HG02678 (cell line): ENCODE data around the gene JCAD.
"Not testable (repeated sequence)": the region's sequence is repeated elsewhere in the genome, so short reads cannot be mapped to it uniquely, and the experiment has no call there.

Source experiments
- ATAC-seq: cut with Tn5 transposase; IDR thresholded peaks from one replicate; pipeline ENCODE4 v1.9.1; 2021; ENCODE audit warnings: mild to moderate bottlenecking, moderate library complexity; ENCODE audit not compliant: unreplicated experiment

JCAD gene

DNA sequence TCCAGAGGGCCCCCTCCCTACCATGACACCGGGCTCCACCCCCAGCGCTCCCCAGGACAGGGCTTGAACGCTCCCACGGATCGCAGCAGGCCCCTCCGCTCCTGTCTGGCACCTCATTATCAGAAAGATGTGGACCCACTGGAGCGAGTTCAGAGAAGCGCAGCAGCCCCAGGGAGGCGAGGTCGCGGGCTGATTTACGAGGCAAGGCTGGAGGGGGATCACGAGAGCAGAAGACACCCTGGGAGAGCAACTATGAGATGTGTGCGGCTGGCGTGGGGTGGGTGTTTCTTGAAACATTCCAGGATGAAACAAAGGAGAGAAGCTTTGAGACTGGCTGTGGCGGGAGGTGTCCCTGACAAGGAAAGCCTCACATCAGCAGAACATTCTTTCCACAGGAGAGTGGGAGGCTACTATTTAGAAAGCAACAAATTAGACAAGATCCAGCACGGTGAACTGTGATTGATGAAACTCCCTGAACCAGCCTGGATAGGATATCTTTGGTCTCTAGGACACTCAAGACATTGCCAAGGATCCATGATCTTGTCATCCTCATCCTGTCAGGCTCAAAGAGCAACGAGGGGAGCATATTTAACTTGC is 66.0 kb downstream of the JCAD start:
- no peak for ATAC-seq

DNA sequence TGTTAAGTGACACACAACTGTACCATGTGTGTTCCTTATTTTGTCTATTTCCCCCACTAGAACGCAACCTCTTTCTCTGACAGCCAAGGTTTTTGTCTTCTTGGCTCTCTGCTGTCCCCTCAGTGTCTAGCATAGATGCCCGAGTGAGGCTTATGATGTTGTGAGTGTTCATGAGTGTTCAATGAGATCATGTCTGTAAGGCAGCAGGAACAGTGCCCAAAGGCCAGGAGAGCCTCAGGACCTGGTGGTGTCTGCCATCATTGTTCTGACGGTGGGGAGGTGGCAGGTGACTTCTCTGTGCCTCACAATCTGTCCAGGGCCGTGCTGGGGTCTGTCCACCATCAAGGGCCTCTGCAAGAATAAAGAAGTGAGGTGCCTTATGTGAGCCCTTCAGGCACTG is 66.5 kb downstream of the JCAD start:
- no peak for ATAC-seq

DNA sequence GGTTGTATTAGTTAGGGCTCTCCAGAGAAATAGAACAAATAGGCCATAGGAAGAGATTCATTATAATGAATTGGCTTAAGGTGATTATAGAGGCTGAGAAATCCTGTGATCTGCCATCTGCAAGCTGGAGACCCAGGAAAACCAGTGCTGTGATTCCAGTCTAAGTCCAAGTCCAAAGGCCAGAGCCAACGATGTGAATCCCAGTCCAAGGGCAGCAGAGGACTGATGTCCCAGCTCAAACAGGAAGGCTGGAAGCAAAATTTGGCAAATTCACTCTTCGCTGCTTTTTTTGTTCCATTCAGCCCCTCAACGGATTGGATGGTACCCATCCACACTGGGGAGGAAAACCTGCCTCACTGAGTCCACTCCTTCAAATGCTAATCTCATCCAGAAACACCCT is 68.0 kb downstream of the JCAD start:
- ATAC-seq, result no peak

DNA sequence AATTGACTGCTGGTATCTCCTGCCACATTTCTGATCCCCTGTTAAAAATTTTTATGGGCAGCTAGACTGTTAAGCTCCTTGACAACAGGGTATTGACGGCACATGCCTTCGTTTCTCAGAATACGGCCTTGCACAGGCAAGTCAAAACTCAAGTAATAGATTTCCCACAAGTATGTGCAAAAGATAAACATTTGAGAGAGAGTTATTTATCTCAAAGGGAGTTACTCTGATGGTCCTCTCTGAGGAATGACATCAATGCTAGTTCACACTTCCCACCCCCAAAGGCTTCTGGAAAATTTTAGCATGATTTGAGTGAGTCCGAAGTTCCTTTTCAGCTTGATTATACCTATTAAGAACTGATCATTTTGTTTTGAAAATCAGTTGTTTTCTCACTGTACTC is 71.9 kb downstream of the JCAD start:
- no peak for ATAC-seq

DNA sequence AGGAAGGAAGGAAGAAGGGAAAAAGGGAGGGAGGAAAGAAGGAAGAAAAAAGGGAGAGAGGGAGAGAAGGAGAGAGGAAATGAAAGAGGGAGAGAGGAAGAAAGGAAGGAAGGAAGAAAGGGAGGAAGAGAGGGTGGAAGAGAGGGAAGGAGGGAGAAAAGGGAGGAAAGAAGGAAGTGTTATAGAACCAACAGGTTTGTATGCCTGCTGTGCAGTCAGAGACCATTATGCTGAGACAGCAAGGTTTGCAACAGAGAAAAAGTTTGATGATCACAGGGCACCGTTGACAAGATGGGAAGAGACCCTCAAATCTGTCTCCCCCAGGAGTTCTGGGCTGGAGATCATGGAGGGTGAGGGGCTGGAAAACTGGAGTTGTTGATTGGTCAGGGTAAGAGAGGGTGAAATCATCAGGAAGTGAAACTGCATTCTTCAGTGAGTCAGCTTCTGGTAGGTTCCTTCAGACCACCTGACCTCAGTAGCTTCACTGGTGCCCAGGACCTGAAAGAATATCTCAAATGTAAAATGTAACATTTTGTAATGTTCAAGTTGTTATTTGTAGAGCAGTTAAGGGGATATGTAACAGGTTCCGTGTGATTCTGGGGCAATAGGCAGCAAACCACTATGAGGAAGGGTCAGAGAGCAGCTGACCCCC is 76.3 kb downstream of the JCAD start:
- ATAC-seq, result no peak

DNA sequence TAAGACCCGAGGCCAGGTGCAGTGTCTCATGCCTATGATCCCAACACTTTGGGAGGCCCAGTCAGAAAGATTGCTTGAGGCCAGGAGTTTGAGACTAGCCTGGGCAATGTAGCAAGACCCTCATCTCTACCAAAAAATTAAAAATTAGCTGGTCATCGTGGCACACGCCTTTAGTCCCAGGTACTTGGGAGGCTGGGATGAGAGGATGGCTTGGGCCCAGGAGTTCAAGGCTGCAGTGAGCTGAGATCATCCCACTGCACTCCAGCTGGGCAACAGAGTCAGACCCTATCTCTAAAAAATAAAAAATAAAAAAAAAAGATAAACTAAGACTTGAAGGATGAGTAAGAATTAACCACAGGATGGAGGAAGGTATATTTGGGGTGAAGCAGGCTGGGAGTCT is 77.9 kb downstream of the JCAD start:
- ATAC-seq, result no peak

DNA sequence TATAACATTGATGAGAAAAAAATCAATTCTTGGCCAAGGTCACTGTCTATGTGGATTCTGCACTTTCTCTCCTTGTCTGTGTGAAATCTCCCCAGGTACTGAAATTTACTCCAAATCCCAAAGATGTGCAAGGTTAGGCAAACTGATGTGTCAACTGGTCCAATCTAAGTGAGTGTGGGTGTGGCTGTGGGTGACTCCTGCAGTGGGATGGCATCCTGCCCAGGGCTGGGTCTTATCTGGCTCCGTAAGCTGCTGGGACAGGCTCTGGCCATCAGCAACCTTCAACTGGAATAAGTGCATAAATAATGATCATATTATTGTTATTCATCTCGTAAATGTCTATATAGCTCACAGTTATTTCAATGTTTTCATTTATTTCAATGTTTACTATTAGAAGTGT is 79.3 kb downstream of the JCAD start:
- ATAC-seq, result no peak

DNA sequence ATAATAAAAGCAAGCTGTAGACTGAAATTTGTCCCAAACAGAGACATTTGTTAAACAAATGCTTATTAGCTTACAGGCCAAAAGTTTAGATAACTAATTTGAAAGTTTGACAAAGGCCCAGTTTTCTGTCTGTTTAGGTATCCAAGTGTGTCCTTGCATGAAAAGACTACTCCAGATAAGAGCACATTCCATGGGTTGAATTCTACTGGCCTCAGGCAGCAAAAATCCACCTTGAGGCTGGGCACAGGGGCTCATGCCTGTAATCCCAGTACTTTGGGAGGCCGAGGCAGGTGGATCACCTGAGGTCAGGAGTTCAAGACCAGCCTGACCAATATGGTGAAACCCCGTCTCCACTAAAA is 80.0 kb downstream of the JCAD start:
- not testable (repeated sequence) for ATAC-seq

DNA sequence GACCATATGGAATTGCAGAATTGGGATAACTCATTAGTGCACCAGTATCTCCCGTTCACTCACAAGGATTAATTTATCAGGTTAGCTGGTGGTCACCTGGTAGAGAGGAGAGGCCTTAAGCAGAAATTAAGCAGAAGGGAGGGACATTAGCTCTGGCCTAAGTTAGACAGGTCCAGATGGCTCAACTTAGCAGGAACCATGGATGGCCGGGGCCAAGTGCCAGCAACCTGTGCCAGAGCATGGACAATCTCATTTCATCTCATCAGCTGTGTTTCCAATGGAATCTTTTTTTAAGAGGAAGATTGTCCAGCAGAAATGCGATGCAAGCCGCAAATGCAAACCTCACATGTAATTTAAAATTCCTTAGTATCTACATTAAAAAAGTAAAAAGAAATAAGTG is 82.2 kb downstream of the JCAD start:
- ATAC-seq, result no peak

DNA sequence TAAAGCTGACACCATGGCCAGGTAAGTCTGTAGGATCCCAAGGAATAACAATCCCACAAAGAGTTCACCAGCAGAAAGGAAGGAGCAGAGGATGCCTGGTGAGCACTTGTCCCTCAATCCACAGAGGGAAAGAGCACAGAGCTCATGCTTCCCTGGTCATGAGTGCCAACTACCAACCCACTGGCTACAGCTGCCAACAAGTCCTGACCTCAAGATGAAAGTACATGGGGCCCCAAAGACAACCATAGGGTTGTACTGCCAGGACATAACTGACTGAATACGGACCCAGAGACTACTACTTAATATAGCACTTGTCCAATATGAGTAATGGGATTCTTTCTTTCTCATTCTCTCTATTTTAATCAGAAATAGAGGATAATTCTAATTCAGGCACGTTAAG is 83.3 kb downstream of the JCAD start:
- ATAC-seq, result no peak

DNA sequence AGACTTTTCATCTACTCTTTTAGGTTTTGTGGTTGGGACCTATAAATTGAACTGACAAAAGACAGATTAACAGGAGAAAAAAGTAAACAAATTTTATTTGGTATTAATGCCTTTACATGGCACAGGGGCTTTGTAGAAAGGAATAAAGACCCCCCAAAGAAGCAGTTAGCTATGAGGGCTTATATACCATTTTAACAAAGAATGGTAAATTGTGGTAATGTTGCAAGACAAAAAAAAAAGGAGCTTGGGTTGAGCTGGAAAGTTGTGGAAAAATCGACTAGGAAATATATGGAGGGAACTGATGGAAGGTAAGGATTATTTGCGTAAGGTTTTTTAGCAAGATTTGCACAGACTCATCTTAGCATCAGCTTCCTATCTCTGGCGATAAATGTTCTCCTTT is 84.6 kb downstream of the JCAD start:
- ATAC-seq, result no peak

DNA sequence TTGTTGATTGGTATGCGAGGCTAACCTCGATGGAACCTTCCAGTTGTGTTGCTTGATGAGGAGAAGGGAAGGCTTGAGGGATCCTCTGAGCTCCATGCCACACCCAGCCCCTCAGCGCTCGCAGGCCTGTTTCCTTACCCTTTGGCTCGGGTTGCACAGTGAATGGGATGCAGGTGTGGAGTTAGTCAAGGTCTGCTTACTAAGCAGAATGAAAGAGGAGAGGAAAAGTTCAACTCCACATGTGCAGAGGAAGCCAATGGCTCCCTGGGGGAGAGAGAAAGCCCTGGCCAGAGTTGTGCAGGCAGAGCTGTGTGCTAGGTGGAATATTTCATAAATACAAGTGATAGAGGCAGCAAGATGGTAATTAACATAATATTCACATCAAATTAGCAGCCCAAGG is 85.5 kb downstream of the JCAD start:
- ATAC-seq, result no peak

DNA sequence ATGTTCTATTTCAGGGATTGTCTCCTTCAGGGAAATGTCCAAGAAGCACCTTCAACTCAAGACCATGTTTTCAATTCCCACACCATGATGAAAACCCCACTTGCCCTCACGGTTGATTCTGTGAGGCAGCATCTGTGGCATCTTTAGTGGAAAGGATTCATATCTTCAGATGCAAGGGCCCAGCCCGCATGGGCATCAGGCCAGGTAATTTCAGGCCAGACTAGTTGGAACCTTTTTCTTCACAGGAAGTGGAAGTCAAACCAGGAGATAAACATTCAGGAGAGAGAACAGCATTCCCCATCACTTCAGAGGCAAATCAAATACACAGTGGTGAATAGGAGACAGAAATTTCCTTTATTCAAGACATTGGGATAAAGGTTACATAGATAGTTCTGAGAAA is 88.8 kb downstream of the JCAD start:
- ATAC-seq, result no peak

DNA sequence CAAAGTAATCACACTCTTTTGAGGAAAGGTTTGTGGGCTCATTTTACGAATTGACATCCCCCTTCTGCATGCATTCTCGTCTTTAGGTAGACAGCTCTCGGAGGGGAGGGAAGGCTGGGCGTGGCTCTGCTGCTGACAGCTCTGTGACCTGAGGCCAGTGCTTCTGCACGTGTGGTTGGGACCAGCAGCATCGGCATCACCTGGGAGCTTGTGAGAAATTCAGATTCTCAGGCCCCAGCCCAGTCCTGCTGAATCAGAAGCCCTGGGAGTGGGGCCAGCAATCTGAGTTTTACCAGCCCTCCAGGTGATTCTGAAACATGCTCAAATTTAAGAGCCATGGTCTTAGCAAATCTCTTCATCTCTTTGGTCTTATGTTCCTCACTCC is 89.4 kb downstream of the JCAD start:
- ATAC-seq, result no peak

DNA sequence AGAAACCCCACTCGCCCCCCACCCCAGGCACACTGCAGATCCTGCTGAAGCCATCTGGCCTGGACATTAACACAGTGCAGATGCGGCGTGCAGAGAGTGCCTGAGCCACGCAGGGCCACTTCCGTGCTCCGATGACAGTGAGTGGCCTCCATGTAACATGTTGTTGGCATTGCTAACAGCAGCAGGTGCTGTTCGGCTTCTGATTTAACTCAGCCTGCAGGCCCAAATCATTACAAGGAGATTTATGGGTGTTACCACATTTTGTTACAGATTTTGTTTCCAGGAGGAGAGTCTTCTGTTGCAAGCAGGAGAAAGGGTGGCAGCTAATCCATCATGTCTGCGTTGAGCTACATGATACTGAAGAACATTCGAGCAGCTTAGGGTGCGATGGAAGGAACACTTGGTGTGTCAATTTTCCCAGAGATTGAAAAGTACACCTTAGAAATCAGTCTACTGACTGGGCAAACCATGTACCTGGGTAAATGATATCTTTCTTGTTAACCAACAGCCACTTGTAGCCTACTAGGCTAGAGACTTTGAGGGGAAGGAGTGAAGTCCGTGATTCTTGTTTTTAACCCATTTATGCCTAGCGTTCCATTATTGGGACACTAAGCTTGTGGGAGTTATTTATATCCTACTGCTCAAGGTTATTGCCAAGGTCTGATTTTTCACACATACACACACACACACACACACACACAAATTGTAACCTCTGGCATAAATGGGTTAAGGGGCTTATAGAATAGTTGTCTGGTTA is 90.0 kb downstream of the JCAD start:
- no peak for ATAC-seq

DNA sequence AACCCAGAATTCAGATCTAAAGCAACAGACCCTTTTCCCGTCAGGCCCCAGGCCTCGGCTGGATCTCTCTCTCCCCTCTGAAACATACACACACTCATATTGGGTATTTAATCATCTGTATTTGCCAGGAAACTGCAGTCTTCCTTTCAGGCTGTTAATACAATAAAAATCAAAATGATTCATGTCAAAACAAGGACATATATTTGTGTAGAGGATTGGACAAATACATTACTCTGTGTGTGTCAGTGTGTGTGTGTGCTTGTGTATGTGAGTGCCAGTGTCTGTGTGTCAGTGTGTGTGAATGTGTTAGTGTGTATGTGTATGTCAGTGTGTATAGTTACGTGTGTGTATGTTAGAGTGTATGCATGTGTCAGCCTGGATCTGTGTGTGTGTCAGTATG is 90.8 kb downstream of the JCAD start:
- ATAC-seq, result no peak

DNA sequence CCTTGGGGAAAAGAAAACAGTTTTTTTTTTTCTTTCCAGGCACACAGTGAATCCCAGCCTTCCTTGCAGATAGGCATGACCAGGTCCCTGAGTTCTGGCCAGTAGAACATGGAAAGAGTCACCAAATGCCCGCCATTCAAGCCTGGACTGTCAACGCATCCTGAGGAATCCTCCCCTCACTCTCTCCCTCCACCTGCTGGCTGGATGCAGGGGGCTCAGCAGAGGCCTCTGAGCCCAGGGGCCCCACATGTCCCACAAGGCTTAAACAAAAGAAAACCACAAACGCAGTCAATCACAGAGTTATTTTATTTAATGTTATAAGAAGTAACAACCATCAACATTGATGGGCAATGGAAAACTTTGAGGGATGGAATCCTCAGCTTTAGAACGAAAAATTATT is 93.1 kb downstream of the JCAD start:
- no peak for ATAC-seq
